ENCODE results near the gene HOMER2.
"Not testable (repeated sequence)": the region's sequence is repeated elsewhere in the genome, so short reads cannot be mapped to it uniquely, and the experiment has no call there.

HOMER2 gene

GRCh38 chr15:82892573-82892972 lies 59.9 kb downstream of the HOMER2 start:
- DNase-seq, result no peak

- DNase-seq, result no peak
Measured at GRCh38 chr15:82890995-82891390, 61.5 kb downstream of the HOMER2 start.

GRCh38 chr15:82890338-82890994 lies 62.1 kb downstream of the HOMER2 start:
- DNase-seq, result no peak

GRCh38 chr15:82882273-82882928 lies 70.1 kb downstream of the HOMER2 start:
- DNase-seq, result no peak

DNA sequence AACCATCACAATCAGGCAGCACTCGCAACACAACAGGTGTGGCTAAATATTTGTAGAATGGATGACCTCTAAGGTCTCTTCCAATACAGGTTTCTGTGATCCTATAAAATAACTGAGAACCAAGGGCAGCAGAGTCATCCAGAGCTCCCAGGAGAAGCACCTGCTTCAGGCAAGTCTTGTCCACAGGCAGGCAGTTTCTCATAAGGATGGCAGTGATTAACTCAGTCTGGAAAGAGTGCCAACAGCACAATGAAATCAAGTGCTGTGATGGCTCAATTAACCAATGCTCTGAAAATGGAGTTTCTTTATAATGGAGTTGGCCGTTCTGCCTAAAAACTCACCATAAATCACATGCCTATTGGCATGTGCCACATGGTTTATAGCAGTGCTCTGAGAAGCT lies 70.8 kb downstream of the HOMER2 start:
- DNase-seq, result no peak

DNA sequence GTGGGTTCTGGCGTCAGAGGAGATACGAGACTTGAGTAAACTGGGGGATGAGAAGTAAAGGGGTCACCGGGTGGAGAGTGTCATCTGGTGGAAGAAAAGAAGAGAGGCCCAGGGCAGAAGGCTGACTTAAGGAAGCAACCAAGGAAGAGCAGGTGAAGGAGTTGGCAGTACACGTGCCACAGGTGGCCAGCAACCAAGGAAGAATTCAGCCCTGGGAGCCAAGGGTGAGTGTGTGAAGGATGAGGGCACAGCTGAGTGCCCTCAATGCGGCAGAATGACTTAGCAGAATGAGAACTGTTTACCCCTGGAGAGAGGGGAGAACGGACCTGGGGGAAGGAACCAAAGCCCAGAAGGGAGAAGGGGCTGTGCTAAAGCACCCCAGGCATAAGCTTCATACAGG lies 71.8 kb downstream of the HOMER2 start:
- DNase-seq, result no peak

- no peak for DNase-seq
Measured at GRCh38 chr15:82878325-82878724, 74.2 kb downstream of the HOMER2 start.

GRCh38 chr15:82877825-82878224 lies 74.7 kb downstream of the HOMER2 start:
- DNase-seq, result no peak

DNA sequence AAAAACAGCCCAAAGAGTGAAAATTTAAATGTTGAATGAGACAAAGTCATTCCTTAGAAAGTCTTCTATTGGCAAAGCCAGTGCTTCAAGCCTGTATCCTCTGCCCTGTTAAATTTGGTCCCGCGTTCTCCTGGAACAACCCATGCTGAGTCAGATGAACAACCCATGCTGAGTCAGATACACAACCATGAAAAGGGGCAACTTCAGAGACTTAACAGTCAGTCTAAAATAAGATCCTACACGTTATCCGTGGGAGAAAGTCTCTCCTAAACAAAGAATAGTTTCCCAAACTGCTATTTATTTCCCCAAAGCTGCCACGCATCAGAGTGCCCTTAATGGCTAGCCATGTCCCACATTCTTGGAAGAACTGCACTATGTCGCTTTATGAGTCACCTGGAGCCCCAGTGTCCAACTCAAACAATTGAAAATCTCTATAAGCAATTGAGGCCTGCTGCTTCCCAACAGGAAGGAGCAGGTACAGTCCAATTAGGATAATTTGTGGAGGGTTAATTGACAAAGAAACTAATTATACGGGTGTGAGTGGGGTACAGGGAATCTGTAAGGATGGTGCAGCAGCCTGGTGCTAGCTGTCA lies 77.0 kb downstream of the HOMER2 start:
- DNase-seq, result no peak

DNA sequence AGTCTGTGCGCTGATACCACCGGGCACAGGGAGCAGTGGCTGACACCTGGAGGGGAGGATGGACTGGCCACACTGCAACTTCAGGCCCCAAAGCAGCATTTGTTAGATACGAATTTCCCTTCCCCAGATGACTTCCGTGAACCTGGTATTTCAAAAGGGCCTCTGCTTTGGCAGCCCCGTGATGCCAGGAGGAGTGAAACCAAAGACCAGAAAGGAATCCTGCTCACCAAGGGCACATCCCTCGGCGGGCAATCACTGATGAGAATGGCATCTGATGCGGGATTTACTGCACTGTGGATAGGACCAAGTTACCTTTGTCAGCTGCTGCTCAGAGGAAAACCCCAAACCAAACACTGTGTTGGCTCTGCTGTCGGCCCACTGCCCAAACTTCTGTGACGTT lies 77.6 kb downstream of the HOMER2 start:
- no peak for DNase-seq

DNA sequence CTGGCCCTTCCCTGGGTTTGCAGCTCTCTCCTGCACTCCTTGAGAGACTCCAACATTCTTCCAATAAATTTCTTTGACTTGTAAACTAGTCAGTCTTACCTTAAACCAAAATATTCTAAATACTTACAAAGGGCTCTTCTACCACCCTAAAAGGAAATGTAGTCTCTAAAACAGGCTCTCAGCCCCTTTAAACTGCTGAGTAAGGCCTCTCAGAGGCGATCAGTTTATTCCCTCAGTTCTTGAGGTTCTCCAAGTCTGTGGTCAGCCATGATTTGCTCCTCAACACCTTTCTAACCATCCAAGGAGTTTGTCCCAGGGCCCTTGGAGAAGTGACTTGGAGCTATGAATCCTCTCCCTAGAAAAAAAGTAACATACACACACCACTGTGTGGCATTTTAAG lies 78.3 kb downstream of the HOMER2 start:
- DNase-seq, result no peak

DNA sequence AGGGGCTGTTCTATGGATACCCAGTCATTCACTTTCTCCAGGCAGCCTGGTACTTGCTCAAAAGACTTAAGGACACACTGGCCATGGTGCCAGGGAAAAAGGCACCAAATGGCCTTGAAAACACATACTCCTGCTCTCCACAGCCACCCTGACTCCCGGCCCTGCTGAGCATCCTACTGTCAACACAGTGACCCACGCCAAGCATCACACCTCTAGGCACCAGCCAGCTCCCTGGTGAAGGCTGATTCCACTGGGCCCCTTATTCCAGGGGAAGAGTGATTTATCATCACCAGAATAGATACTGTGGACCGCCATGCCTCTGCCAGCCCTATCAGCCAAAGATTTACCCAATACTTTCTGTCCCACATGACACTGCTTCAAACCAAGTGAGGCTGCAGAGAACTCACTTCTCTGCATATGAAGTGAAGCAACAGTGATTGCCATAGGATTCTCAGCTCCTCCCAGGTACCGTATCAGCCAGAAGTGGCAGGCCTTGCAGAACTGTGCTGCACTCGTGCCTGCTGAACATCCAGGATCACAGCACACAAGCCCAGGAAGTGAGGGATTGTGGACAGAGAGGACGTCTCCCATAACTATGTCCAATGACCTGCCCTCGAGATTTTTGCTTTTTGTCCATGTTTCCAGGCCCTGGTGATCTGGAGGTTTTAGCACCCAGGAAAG lies 79.4 kb downstream of the HOMER2 start:
- DNase-seq, result no peak

DNA sequence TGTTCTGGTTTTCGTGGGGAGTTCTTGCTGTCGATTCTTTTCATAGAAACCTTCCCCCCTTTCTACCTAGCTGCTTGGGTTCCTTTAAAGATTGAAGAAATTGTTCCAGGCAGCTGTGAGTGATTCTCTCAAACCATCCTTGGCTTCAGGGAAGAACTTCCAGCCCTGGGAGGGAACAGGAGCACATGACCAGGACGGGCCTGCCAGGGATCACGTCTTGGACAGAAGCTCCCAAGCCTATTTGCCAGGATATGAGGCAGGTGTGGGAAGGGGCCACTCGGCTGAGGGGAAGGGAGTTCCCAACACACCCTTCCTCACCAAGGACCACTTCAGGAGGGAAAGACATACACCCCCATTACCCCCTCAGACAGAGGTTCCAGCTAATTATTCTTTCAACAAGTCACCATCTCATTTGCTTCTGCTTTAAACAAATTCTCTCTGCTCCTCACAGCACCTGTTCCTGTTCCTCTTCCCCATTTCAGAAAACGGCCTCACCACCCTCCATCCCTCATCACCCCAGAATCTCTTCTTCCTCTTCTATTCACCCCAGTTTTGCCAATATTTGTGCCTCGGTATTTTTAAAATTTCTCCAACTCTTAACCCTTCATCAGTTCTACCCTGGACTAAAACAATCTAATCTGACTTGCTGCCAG lies 80.6 kb downstream of the HOMER2 start:
- DNase-seq, result no peak

DNA sequence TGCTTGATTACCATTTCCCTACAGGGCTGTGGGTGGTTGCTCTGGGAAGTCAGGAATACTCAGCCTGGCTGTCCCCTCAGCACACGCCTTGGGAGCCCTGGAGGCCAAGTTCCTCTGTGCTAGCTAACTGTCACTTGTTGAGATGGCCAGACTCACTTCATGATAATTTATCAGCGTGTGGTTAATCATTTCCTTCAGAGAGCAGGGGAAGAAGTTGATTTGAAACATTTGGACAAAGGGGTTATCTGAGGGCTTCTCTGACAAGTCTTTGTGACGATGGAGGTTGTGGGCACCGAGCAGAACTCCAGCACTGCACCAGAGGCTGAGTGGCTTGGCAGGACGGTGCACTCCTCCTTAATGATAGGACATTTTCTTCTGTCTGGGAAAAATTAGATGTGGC lies 81.2 kb downstream of the HOMER2 start:
- DNase-seq, result no peak

- DNase-seq, result no peak
Measured at GRCh38 chr15:82870727-82871320, 81.7 kb downstream of the HOMER2 start.

- DNase-seq, result not testable (repeated sequence)
Measured at GRCh38 chr15:82865981-82866380, 86.5 kb downstream of the HOMER2 start.

DNA sequence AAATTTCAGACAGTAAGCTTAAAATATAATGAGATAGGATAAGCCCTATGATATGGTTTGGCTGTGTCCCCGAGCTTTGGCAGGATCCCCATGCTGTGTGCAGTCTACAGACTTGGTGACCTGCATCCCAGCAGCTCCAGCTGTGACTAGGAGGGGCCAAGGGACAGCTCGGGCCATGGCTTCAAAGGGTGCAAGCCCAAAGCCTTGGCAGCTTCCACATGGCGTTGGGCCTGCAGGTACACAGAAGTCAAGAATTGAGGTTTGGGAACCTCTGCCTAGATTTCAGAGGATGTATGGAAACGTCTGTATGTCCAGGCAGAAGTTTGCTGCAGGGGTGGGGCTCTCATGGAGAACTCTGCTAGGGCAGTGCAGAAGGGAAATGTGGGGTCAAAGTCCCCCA lies 86.9 kb downstream of the HOMER2 start:
- not testable (repeated sequence) for DNase-seq

DNA sequence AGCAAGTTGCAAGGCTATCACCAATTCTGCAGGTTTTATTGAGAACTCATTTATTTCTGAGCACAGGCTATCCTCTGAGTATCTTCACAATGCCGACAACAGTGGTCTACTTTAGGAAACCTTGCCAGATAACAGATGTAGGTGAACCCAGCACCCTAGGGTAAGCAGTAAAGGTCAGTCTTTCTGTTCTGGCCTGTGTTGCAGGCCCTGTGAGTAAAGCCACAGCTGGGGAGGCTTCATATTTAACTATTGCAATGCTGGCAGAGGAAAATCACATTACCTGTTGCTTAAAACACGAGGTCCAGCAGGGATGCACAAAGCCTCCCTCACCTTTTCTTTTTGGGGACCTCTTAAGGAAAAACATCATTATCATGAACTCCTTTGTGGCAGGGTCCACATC lies 87.6 kb downstream of the HOMER2 start:
- DNase-seq, result no peak

DNA sequence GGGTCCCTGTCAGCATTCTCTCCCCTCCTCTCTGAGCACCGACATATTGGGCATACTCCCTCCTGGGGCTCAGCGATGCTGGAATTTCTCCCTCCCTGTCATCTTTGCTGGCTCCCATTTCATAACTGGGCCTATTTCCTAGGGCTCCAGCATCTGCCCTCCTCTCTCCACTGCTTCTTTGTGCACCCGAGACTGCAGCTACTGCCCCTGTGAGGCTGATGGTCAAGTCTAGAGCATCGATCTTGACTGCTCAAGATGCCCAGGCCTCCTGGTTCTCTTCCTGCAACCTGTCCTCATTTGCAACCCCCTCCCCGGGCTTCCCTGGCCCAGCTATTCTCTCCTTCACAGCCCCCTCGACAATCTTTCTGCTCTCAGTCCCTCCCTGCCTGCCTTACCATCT lies 89.6 kb downstream of the HOMER2 start:
- no peak for DNase-seq

DNA sequence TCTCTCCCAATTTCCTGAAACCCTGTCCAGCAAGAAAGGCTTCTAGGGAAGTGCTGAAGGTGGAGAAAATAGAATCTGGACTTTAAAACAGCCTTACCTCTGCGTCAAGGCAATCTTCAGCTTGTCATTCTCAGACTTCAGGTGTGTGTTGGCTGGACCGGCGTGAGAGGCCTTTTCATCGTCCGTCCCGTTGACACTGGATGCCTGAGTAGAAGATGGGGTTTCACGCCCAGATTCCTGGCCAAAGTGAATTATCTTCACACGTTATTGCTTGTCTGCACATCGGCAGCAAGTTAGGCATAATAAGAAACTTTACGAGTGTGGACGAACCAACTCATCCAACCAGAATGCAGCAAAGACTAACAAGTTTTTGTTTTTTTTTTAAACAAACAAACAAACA lies 93.6 kb downstream of the HOMER2 start:
- DNase-seq, result no peak

- DNase-seq, result no peak
Measured at GRCh38 chr15:82856397-82857170, 95.9 kb downstream of the HOMER2 start.
